PC-9 (cell line): ENCODE data around the gene LMO4.

Source experiments
- CTCF ChIP-seq: fragments of 200-600 bp; sonication (generic); conservative IDR thresholded peaks from 2 replicates; pipeline ENCODE4 v1.6.1; 2017; ENCODE audit warnings: mixed run types, antibody characterized with exemption, mild to moderate bottlenecking, moderate library complexity
- EZH2 ChIP-seq: fragments of 200-600 bp; sonication (generic); IDR thresholded peaks from 2 replicates; pipeline ENCODE4 v1.8.0; 2017; ENCODE audit warnings: antibody characterized with exemption, low read depth

GRCh38 chr1:87334351-87335174 lies 5.9 kb downstream of the LMO4 start:
- TF ChIP-seq CTCF: no peak
- TF ChIP-seq EZH2: no peak
